NK-92 (cell line): ENCODE results near the gene SPNS2.
"Not testable (repeated sequence)": the region's sequence is repeated elsewhere in the genome, so short reads cannot be mapped to it uniquely, and the experiment has no call there.

Experiments used
- DNase-seq: peaks from one replicate; lab custom pipeline; 2025; ENCODE audit not compliant: unreplicated experiment; lab: John Stamatoyannopoulos, UW

Gene SPNS2

DNA sequence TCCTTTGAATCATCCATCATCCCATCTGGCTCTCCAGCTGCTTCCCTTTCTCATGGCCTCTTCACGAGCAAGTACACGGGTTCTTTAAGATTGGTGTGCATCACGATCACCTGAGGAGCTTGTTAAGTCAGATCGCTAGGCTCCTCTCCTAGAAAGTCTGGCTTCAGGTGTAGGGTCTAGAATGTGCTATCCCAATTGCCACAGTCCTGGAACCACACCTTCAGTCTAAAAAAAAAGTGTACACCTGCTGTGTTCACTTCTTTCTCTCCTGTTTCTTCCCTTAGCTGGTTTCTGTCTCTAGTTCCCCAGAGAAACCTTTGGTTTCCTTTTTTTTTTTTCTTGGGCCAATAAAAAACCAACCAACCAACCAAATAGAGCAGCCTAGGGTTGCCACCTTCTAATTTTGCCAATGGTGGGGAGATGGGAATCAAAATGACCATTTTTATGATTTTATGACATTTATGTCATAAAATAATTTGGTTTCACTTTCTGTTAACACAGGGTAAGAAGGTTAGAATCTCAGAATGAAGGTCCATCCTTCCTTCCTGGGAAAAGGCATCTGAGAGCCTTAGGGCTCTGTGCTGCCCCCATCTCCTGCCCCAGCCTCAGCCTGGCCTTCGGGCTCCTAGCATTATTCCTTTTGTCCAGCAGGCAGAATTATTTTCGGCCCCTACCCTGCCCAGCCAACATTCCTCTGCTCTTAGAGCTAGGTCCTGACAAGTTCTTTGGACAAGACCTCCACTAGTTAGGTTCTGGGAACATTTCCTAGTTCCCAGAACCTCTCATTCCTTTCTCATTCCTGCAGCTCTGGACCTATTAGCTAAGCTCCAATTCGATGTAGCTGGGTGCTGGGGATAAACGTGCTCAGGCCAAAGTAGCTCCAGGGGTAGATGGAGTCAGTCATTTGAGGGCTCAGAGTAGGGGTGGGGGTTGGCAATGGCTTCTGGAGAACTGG lies 63.6 kb downstream of the SPNS2 start:
- no peak for DNase-seq

DNA sequence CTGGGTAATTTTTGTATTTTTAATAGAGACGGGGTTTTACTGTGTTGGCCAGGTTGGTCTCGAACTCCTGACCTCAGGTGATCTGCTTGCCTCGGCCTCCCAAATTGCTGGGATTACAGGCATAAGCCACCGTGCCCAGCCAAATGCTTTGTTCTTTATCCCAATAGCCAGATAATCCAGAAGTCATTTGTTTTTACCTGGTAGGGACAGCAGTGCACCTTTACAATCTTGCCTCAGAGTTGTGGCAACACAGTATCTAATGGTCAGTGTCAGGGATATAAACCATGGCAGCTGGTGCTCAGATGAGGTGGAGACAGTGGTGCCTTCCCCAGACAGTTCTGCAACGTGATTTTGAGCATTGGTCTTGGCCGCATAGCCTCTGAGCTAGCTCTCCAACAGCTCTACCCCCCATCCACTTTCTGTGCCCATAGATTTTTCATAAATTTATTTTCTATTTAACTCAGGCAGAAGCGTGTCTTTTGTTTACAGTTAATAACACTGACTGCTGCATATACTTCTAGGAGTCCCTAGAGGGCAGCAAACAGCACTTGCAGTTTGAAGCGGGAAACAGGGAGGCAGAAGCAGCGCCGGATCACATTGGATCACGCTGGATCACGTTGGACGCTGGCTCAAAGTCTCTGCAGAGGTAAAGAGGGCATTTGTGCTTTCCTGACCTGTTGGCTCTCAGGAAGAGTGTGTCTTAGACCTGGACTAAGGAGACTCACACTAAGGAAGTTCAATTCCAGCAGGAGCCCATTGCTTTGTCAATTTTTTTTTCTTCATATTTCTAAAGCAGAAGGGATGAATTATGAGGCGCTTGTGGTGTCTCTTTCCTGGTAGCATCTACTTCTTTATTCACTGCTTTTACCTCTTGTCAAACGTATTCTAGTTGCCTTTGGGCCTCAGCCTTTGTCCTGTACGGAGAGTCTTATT lies 66.8 kb downstream of the SPNS2 start:
- no peak for DNase-seq

DNA sequence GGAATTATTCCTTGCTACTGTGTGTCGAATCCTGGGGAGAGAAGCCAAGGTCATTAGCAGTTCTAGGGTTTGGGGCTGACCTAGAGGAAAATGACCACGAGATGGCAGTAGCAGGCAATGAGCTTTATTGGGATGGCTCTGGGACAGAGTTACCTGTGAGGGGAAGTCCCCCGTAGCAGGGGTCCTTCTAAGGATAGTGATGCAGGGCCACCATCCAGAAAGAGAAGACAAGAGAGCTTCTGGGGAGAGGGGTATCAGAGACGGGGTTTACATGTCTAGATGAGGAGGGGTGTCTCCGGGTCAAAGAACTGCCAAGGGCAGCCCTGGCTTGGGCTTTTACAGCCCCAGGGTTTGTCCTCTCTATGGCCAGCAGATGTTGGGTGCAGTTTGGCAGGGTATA lies 68.1 kb downstream of the SPNS2 start:
- no peak for DNase-seq

DNA sequence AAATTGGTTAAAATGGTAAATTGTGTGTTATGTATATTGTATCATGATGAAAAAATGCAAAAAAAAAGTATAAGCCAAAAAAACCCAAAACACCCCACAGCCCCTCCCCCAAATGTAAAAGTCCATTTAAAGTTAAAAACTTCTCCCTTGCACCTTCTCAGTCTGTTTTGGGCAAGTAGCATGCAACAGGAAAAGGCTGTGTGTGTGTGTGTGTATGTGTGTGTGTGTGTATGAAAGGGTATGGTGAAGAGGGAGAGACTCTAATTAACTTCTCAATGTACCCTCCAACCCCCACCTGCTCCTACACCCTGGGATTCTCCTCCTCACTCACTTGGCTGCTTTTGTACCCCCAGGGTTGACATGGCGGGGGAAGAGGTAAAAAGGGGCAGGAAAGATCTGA lies 70.9 kb downstream of the SPNS2 start:
- DNase-seq, result no peak

DNA sequence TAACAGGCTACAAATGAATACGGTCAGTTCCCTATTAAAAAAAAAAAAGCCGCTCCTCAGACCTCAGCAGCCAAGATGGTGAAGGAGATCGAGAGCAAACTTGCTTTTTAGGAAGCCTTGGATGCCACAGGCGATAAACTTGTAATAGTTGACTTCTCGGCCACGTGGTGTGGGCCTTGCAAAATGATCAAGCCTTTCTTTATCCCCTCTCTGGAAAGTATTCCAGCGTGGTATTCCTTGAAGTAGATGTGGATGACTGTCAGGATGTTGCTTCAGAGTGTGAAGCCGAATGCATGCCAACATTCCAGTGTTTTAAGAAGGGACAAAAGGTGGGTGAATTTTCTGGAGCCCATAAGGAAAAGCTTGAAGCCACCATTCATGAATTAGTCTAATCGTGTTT lies 73.5 kb downstream of the SPNS2 start:
- DNase-seq, result no peak

DNA sequence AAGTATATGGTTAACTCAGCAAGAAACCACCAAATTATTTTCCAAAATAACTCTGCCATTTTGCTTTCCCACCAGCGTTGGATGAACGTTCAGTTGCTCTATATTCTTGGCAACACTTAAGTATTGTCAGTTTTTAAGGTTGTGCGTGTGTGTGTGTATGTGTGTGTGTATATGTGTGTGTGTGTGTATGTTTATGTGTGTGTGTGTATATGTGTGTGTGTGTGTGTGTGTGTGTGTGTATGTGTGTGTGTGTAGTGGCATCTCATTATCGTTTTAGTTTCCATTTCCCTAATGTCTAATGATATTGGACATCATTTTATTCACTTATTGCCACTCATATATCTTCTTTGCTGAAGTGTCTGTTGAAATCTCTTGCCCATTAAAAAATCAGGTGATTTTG lies 74.4 kb downstream of the SPNS2 start:
- no peak for DNase-seq

DNA sequence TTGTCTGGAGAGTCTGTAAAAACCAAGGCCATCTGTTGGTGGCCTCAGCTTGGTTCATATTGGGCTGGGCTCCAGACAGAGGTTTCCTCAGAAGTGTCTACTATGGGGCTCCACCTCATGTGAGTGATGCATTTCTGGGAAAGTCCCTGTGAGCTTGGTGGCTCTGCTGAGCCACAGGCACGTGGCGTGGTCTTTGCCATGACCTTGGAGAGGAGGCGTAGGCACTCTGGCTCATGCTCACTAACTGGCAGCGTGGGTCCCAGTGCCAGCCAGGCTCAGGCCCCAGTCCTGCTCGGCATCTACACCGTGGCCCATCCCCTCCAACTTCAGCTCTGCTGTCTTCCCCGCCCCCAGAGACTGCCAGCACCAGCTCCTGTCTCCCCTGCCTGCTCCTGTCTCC lies 75.0 kb downstream of the SPNS2 start:
- no peak for DNase-seq

DNA sequence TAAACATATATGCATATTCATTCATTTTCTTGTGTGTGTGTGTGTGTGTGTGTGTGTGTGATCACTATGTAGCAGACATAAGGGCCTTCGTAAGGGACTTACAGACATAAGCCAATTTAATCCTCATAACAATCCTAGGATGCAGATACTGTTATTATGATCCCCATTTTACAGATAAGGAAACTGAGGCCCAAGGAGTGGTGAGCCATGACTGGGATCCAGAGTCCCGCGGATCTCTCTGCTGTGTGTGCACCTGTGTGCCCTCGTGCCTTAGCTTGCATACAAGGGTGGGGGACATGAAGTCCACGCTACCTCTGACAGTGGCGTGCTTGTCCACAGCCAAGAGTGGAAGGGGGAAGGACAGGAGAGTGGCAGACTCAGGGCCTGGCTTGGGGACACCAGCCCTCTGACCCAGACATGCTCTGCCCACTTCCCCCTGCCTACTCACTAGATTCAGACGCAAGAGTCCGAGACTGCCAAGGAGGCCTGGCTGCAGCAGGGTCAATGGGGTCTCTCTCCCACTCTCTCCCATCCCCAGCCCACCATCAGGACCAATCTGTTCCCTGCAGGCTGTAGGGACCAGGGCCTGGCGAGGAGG lies 75.9 kb downstream of the SPNS2 start:
- DNase-seq, result no peak

DNA sequence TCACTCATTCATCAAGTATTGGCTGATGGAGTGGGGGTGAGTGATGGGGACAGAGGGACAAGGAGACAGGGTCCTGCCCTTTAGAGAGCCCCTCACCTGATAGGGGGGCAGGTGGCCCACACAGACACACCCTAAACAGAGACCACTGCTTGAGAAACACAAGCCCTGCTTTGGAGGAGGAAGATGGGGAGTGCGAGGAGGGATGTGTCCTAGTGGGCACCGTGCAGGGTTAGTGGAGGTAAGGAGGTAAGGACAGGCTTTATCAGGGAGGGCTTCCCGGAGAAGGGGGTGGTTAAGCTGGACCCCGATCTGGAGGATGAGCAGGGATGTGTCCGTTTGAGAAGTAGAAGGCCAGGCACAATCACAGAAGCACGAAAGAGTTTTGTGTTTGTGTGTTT lies 77.5 kb downstream of the SPNS2 start:
- DNase-seq, result no peak

DNA sequence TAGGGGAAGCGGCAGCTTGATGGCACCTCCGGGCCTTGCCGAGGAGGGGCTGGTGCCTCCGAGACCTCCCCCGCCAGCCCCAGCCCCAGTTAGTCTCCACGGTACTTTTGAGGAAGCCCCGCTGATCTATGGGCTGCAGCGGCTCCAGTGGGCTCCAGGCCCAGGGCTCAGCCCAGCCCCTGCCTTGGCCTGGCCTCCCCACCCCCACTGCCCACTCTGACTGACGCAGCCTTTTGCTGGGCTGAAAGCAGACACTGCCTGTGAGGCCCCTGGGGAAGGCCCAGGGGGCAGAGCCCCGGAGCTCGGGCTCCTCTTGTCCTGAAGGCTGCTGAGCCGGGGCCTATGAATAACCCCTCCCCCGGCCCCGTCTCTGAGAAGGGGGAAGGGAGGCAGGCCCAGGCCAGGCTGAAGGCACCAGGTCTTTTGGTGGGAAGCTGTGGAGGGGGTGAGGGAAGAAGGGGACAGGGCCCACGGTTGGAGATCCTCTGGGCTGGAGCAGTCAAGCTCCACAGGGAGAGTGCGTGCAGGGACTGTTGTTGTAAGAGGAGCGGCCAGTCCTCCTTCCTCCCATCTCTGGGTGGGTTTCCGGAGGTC lies 78.1 kb downstream of the SPNS2 start:
- DNase-seq, result no peak

DNA sequence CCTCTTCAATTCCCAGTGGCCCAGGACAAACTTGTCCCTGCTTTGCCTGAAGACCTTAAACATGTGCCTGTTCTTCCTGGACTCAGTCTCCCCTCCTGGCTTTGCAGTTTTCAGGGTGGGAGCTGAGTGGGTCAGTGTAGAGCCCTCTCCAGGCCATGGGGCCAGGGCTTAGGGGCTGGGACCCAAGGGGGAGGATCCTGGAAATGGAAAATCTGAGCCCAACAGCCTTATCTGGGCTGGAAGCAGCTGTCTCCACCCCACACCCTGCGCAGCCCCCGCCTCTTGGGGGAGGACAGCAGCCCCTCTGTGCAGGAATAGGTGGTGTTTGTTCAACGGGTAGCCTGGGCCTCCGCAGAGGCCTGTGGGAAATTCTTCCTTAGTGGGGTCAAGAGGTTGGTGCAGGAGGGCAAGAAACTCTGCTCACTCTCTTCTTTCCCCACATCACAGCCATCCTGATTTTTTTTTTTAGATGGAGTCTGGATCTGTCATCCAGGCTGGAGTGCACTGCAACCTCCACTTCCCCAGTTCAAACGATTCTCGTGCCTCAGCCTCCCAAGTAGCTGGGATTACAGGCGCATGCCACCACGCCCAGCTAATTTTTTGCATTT lies 78.8 kb downstream of the SPNS2 start:
- DNase-seq, result no peak

DNA sequence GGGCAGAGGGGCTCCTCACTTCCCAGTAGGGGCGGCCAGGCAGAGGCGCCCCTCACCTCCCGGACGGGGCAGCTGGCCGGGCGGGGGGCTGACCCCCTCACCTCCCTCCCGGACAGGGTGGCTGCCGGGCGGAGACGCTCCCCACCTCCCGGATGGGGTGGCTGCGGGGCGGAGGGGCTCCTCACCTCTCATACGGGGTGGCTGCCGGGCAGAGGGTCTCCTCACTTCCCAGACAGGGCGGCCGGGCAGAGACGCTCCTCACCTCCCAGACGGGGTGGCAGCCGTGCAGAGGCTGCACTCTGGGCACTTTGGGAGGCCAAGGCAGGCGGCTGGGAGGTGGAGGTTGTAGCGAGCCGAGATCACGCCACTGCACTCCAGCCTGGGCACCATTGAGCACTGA lies 79.7 kb downstream of the SPNS2 start:
- DNase-seq, result not testable (repeated sequence)

DNA sequence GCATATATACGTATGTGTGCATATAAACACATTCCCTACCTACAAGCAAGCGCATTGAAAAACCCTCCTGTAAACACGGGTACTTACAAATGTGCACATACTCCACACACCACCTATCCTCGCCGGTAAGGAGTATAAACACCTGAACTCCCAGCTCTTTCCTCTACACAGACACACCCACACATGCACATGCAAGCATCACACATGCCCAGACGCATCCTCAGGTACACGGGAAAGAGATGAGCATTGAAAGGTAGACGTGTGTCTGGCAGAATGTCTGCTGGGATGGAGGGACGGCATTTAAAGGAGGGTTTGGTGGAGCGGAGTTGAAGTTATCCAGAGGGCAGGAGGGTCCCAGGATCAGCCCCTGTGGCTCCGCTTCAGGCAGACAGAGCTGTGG lies 81.0 kb downstream of the SPNS2 start:
- DNase-seq, result no peak

DNA sequence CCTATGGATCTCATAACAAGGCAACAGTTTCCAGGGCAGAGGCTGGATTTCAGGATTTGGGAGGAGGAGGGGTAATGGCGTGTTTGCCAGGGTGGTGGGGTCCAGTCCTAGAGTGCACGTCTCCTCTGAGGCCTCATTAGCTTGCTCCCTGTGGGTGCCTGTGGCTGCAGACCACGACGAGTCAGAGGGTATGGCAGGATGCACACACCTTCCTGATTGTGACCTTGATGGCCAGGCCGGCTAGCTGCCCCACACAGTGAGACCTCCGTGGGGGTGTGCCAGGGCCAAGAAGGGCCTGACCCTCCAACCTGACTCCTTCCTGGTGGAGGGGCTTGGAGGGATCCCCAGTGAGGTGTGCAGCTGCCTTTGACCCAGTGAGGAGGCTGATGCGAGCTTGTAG lies 81.6 kb downstream of the SPNS2 start:
- no peak for DNase-seq

DNA sequence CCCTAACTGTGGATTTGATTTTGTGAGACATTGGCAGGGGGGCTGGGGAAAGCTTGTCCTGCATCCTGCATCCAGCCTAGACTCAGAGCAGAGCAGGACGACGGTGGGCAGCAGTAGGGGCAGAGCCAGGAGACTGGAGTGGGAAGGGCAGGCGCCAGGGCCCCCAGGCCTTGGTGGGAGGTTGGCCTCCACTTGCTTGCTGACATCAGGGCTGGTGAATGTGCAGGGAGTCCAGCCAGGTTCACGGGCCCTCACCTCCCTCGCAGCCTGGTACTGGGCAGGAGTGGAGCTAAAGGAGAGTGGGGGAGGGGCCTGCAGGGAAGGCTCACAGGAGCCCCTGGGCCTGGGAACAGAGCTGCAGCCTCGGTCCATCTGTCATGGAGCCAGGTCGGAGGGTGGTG lies 83.4 kb downstream of the SPNS2 start:
- DNase-seq, result no peak

DNA sequence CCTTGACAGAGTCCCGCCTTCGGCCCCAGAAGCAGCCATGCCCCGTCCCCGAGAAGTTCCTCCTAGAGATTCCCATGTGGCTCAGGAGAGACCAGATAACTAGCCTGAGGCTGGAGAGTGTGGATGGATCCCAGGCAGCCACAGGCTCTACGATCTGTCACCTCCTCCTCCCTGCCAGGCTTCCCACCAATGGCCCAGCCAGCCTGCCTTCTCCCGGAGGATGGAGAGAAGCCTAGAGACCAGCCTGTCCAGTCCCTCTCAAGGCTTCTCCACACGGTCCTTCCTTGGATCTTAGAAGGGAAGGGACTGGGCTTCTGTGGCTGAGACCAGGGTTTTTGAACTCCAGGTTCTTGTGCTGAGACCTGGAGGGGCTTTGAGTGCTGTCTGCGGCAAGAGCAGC lies 84.0 kb downstream of the SPNS2 start:
- no peak for DNase-seq

DNA sequence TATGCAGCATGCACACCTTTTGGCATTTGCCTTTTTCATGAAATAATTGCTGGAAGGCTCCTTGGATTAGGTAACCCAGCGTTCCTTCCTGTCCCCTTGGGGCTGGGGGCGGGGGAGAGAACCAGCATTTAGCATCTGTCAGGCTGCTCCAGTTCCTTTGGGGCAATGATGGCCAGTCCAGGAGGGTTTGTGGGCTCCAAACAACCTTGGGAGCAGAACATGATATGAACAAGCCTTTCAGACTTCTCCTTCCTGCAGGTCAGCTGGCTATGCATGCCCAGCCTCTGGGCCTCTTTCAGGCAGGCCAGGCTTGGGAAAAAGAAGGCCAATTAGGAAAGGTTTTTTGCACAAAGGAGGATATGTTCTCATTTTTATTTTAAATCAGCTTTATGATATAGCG lies 84.5 kb downstream of the SPNS2 start:
- DNase-seq, result no peak

DNA sequence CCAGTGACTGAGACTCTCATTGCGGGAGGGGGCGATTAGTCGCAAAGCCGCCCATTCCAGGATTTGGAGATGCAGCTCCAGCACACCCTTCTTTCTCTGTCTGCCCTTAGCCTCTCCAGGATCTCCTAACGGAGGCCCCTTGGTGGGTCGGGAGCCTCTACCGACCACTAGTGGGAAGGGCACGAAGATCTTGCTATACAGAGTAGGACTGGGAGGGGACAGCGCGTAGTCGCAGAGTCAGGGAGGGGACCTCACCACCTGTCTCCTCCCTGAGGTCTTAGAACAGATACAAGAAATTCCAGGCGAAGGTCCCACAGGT lies 85.1 kb downstream of the SPNS2 start:
- no peak for DNase-seq

DNA sequence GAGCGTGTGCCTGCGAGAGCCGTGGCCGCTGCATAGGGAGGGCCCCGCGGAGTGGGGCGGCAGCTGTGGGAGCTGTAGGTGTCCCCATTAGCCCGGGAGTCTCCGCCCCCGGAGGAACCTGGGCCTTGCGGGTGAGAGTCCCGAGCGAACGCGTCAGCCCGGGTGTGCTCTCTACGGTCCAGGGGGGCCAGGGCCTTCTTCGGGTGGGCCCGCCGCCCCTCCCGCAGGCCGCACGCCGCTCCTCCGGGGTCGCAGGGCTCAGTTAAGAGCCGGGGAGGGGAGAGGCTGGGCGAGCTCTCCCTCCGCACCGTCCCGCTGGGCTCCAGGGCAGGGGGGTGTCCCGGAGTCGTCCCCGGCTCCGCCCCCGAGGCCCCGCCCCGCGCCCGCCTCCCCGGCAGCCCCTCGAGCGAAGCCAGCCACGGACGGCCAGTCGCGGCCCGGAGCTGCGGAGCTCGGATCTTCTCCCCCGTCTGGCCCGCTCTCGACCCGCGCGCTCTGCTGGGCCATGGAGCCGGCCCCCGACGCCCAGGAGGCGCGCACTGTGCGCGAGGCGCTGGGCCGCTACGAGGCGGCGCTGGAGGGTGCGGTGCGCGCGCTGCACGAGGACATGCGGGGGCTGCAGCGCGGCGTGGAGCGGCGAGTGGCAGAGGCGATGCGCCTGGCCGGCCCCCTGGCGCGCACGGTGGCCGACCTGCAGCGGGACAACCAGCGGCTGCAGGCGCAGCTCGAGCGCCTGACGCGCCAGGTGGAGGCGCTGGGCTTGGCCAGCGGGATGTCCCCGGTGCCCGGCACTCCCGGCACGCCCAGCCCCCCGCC lies 85.6 kb downstream of the SPNS2 start, which contains the start of gene SMTNL2:
SMTNL2 (plus strand) TSS at position 429 of the 816 bp plus-strand sequence; CDS start at position 506, 77 bp downstream.
- DNase-seq, result no peak
